Measurements from ENCODE around the gene ALCAM. TPM values are rescaled to one million over a fixed set of nuclear protein-coding genes. Genes with fewer than 3 reads are reported as not detected.

ALCAM gene
- total RNA-seq, 4 donors from 2014 or later: 7.3 to 249 (median 26.8) TPM

DNA sequence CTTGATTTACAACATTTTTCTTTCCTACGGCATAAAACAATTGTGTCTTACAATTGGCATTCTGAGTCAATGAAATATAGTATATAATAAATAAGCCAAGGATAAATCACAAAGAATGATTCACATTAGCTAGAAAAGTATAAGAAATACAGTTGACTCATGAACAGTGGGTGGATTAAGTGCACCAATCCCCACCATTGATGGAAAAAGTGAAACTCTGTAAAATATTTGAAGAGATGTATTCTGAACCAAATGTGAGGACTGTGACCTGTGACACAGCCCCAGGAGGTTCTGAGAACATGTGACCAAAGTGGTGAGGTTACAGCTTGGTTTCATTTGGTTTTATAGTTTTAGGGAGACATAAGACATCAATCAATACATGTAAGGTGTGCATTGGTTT, 227.5 kb downstream of the ALCAM start:
- TF ChIP-seq CTCF (IDR thresholded peaks at IDR 0.05; ENCODE audit: low read depth): no peak

DNA sequence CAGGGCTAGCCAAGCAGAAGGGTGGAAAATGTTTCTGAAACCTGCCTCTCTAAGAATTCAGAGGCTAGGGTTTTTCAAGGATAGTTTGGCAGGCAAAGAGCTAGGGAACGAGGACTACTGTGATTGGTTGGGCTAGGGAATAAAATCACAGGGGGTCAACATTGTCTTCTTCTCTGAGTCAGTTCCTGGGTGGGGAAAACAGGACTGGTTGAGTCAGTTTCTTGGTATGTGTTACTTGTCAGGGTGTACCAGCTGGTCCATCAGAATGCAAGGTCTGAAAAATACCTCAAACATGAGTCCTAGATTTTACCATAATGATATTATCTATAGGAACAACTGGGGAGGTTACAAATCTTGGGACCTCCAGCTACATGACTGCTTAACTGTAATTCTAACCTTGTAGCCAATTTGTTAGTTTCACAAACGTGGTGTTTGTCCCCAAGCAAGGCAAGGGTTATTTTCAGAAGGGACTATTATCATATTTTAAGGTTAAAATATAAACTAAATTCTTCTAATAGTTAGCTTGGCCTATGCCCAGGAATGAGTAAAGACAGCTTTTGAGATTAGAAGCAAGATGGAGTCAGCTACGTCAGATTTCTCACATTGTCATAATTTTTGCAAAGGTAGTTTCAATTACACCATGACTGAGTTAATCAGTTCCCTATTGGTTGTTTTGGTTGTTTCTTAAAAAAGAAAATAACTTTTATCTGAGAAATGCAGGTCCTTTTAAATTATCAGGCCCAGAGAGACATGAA, 231.5 kb downstream of the ALCAM start:
- no peak for TF ChIP-seq CTCF (IDR thresholded peaks at IDR 0.05; ENCODE audit: low read depth)

- no peak for TF ChIP-seq CTCF (IDR thresholded peaks at IDR 0.05; ENCODE audit: low read depth)
Measured at GRCh38 chr3:105599350-105599749, 232.6 kb downstream of the ALCAM start.

DNA sequence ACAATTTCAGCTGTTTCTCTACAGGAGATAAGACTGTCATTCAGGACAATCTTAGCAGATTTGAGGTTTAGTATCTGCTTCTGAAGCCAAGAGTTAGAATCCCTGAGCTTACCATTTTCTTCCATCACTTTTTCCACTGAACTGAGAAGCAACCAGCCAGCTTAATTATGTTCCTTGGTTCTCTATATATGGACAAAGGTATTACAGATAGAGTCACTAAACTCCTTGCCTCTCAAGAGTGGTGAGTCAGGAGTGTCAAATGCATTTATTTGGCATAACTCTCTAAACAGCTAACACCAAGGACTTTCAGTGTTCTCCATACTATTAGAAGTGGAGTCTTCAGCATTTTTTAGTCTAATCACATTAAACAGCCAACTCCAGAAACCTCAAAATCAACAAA, 239.3 kb downstream of the ALCAM start:
- no peak for TF ChIP-seq CTCF (IDR thresholded peaks at IDR 0.05; ENCODE audit: low read depth)

- no peak for TF ChIP-seq CTCF (IDR thresholded peaks at IDR 0.05; ENCODE audit: low read depth)
Measured at GRCh38 chr3:105608623-105609022, 241.9 kb downstream of the ALCAM start.

DNA sequence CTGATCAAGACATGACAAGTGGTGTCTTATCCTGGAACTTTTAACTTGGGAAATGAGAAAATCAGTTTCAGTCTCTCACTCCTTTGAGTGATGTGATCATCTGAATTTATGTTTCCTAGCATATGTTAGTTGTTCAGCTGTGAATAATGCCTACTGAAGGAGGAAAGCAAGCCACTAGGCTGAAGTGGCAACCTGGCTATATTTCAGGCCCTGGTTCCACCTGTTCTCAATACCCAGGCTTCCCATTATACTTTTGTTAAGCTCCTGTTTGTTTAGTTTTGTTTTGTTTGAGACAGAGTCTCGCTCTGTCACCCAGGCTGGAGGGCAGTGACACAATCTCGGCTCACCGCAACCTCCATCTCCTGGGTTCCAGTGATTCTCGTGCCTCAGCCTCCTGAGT, 243.8 kb downstream of the ALCAM start:
- no peak for TF ChIP-seq CTCF (IDR thresholded peaks at IDR 0.05; ENCODE audit: low read depth)

GRCh38 chr3:105611304-105612192, 244.8 kb downstream of the ALCAM start:
- no peak for TF ChIP-seq CTCF (IDR thresholded peaks at IDR 0.05; ENCODE audit: low read depth)

Measured in subcutaneous adipose tissue (tissue), 4 donors.